KMS-11 (cell line): Measurements from ENCODE around the gene FRAS1.
A peak's percentile ranks its signal among the peaks of the same experiment; 100 is the strongest.

Experiments used
- H2AFZ ChIP-seq: fragments of 200-600 bp; sonication (generic); 2 replicates; pipeline ENCODE4 v1.6.1; 2016; ENCODE audit warnings: antibody characterized with exemption, mixed run types, low read depth
- H3K27ac ChIP-seq: fragments of 200-600 bp; sonication (generic); 2 replicates; pipeline ENCODE4 v1.6.1; 2016; ENCODE audit warnings: mild to moderate bottlenecking, mixed run types
- H3K27me3 ChIP-seq: fragments of 200-600 bp; sonication (generic); 2 replicates; pipeline ENCODE4 v1.6.1; 2017; ENCODE audit warnings: mild to moderate bottlenecking, low read depth, mixed run types, moderate library complexity; ENCODE audit not compliant: insufficient read depth
- H3K36me3 ChIP-seq: fragments of 200-600 bp; sonication (generic); 2 replicates; pipeline ENCODE4 v1.6.1; 2017; ENCODE audit warnings: mild to moderate bottlenecking, mixed run types; ENCODE audit not compliant: insufficient read depth
- H3K4me1 ChIP-seq: fragments of 200-600 bp; sonication (generic); 2 replicates; pipeline ENCODE4 v1.6.1; 2016; ENCODE audit warnings: mild to moderate bottlenecking, low read depth, mixed run types; ENCODE audit not compliant: poor library complexity, severe bottlenecking
- H3K4me2 ChIP-seq: fragments of 200-600 bp; sonication (generic); 2 replicates; pipeline ENCODE4 v1.7.0; 2016; ENCODE audit warnings: mild to moderate bottlenecking, mixed run types
- H3K4me3 ChIP-seq: fragments of 200-600 bp; sonication (generic); IDR thresholded peaks from 2 replicates; pipeline ENCODE4 v1.6.1; 2017; ENCODE audit warnings: low read depth, low read length, mixed read lengths; ENCODE audit not compliant: insufficient read depth
- H3K79me2 ChIP-seq: fragments of 200-600 bp; sonication (generic); 2 replicates; pipeline ENCODE4 v1.6.1; 2016; ENCODE audit warnings: low read depth, mixed run types; ENCODE audit not compliant: insufficient read depth
- H3K9ac ChIP-seq: fragments of 200-600 bp; sonication (generic); 2 replicates; pipeline ENCODE4 v1.6.1; 2016; ENCODE audit warnings: mild to moderate bottlenecking, mixed run types
- H4K20me1 ChIP-seq: fragments of 200-600 bp; sonication (generic); 2 replicates; pipeline ENCODE4 v1.6.1; 2016; ENCODE audit warnings: mild to moderate bottlenecking, mixed run types; ENCODE audit not compliant: insufficient read depth
- TF ChIP-seq, protein P1 (sequence below): fragments of 200-600 bp; sonication (generic); conservative IDR thresholded peaks from 2 replicates; pipeline ENCODE4 v1.6.1; 2017; ENCODE audit warnings: low read depth, mild to moderate bottlenecking, antibody characterized with exemption, low read length, moderate library complexity, mixed read lengths

FRAS1 gene

DNA sequence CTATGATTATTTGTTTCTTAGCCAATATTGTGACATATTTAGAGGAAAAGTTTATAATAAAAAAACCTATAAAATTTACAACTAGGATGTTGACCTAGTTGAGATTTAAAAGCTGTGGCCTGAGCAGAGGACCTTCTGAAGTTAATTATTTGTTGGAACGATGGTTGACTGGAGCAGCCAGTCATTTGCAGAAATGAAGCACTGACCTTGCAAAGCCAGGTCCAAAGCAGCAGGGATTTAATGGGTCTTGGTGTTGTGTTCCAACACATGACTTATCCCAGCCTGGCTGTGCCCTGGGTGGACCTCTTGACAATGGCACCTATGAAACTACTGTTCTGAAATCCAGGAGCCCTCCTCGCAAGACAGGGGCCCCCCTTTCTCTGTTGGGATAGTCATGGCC, 235.2 kb downstream of the FRAS1 start:
- H3K4me1 ChIP-seq: peaks cover 78% of the 10 kb centered on the region
- TF ChIP-seq, protein P1, sequence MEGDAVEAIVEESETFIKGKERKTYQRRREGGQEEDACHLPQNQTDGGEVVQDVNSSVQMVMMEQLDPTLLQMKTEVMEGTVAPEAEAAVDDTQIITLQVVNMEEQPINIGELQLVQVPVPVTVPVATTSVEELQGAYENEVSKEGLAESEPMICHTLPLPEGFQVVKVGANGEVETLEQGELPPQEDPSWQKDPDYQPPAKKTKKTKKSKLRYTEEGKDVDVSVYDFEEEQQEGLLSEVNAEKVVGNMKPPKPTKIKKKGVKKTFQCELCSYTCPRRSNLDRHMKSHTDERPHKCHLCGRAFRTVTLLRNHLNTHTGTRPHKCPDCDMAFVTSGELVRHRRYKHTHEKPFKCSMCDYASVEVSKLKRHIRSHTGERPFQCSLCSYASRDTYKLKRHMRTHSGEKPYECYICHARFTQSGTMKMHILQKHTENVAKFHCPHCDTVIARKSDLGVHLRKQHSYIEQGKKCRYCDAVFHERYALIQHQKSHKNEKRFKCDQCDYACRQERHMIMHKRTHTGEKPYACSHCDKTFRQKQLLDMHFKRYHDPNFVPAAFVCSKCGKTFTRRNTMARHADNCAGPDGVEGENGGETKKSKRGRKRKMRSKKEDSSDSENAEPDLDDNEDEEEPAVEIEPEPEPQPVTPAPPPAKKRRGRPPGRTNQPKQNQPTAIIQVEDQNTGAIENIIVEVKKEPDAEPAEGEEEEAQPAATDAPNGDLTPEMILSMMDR: no peak
- no peaks in the 10 kb centered on the region for H4K20me1 ChIP-seq
- H3K9ac ChIP-seq: no peak overlapping the region
- no peaks in the 10 kb centered on the region for H3K79me2 ChIP-seq
- H3K27me3 ChIP-seq: no peaks in the 10 kb centered on the region
- H2AFZ ChIP-seq: peak overlapping the region; percentile 7; the same call in 1 of the 2 replicates
- H3K36me3 ChIP-seq: no peaks in the 10 kb centered on the region
- H3K4me2 ChIP-seq: peak overlapping the region; percentile 49
- H3K4me3 ChIP-seq: no peak overlapping the region
- peak overlapping the region; percentile 76 for H3K27ac ChIP-seq

DNA sequence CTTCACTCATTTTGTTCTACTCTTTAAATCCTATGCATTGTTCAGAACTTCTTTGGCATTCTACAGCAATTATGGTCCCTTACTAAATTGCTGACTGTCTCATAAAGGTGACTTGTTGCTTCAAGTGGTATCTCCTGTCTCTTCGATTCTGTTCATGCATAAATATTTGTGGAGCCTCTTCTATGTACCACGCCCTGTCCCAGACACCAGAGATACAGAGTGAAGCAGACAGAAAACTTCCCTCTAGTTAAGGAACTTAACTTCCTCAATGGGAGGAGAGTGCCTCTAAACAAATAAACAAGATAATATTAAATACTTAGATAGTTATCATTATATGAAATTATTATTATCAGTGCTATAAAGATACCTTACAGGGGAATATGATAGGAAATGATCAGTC, 235.7 kb downstream of the FRAS1 start:
- H3K27me3 ChIP-seq: no peaks in the 10 kb centered on the region
- H3K4me1 ChIP-seq: peaks cover 83% of the 10 kb centered on the region
- peak overlapping the region; percentile 76 for H3K27ac ChIP-seq
- H3K4me2 ChIP-seq: peak overlapping the region; percentile 49
- no peaks in the 10 kb centered on the region for H3K36me3 ChIP-seq
- no peaks in the 10 kb centered on the region for H3K79me2 ChIP-seq
- H3K9ac ChIP-seq: no peak overlapping the region
- no peaks in the 10 kb centered on the region for H4K20me1 ChIP-seq
- H3K4me3 ChIP-seq: no peak overlapping the region
- TF ChIP-seq, protein P1: no peak
- peak overlapping the region; percentile 7; the same call in 1 of the 2 replicates for H2AFZ ChIP-seq

DNA sequence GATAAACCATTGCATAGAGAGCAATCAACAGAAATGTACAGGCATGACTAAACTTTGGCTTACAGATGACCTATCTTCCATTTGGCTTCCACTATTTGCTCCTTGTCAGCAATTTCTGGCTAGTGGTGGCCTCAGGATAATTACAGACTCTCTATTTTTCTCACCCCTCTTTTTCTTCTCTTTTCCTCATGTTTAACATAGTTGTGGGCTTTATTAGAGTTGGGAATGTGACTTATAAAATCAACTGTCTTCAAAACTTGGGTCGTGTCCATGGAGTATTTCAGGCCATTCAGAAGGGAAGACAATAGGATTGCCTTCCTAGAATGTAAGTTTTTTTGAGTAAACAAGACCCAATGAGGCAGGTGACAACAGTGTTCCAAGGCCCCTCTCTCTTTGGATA, 236.2 kb downstream of the FRAS1 start:
- Histone ChIP-seq H3K4me3 (peak overlapping the region; percentile 81), H3K79me2 (no peaks in the 10 kb centered on the region), H3K4me1 (peaks cover 88% of the 10 kb centered on the region), H3K4me2 (peak overlapping the region; percentile 49), H3K36me3 (no peaks in the 10 kb centered on the region), H3K9ac (peak overlapping the region; percentile 8; the same call in 1 of the 2 replicates), H4K20me1 (no peaks in the 10 kb centered on the region), H3K27me3 (no peaks in the 10 kb centered on the region), H3K27ac (peak overlapping the region; percentile 76), H2AFZ (peak overlapping the region; percentile 10; the same call in 1 of the 2 replicates)
- TF ChIP-seq, protein P1: no peak

DNA sequence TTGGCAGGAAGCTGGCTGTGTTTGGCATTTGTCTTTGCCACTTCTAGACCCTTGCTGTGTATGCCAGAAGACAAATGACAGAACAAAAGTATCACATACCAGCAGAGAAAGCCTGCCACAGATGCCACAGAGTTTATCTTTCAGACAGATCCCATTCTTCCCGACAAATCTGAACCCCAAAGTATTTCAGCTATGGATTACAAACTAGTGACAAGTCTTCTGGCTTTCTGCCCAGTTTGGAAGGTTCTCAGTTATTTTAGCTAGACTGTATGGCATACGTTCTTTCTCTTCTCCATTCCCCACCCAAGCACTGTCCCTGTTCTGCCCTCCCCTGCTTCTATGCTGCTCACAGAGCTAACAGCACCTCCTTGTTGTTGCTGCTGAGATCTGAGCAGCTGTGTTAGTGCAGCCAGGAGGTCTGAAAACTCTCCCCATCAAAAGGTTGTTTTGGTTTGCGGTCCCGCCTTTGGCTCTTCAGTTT, 236.7 kb downstream of the FRAS1 start:
- Histone ChIP-seq H3K9ac (peak overlapping the region; percentile 8; the same call in 1 of the 2 replicates), H3K27ac (peak overlapping the region; percentile 76), H2AFZ (peak overlapping the region; percentile 10; the same call in 1 of the 2 replicates), H4K20me1 (no peaks in the 10 kb centered on the region), H3K4me1 (peaks cover 93% of the 10 kb centered on the region), H3K4me2 (peak overlapping the region; percentile 49), H3K27me3 (no peaks in the 10 kb centered on the region), H3K79me2 (no peaks in the 10 kb centered on the region), H3K36me3 (no peaks in the 10 kb centered on the region), H3K4me3 (peak overlapping the region; percentile 81)
- TF ChIP-seq, protein P1: no peak
